DMS153 treated with DMSO at 0.1 percent for 48 hours (cell line): Measurements from ENCODE around the gene ISOC2.
"Not testable (repeated sequence)": the region's sequence is repeated elsewhere in the genome, so short reads cannot be mapped to it uniquely, and the experiment has no call there.

ENCODE experiments used
- DNase-seq: peaks from one replicate; lab custom pipeline; 2025; ENCODE audit not compliant: unreplicated experiment; lab: John Stamatoyannopoulos, UW

Gene ISOC2

GRCh38 chr19:55410168-55410567, 51.3 kb downstream of the ISOC2 start:
- no peak for DNase-seq

- DNase-seq, result not testable (repeated sequence)
Observed at GRCh38 chr19:55409179-55409578, 52.3 kb downstream of the ISOC2 start.

DNA sequence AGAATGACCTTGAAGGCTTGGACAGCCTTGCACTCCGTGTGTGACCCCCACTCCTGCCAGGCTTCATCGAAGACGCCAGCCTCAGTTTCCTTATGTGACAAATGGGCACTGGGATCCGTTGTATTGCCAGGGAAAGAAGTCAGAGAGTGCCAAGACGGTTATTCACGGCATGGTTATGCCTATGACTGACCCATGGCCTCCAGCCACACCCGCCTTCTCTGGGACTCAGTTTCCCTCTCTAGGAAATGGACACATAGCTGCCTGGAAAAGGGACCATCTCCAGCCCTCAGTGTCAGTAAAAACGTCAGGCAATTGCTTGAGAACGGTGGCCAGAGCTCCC, 52.9 kb downstream of the ISOC2 start:
- no peak for DNase-seq

GRCh38 chr19:55407800-55408532, 53.5 kb downstream of the ISOC2 start:
- peak; percentile 97 for DNase-seq

GRCh38 chr19:55407550-55407799, 54.0 kb downstream of the ISOC2 start, which contains the start of gene UBE2S:
TSS of gene UBE2S (minus strand) at chr19:55407788. CDS start at chr19:55407589, 199 bp downstream.
- DNase-seq, result not testable (repeated sequence)

GRCh38 chr19:55406826-55407549, 54.5 kb downstream of the ISOC2 start:
- DNase-seq, result no peak

DNA sequence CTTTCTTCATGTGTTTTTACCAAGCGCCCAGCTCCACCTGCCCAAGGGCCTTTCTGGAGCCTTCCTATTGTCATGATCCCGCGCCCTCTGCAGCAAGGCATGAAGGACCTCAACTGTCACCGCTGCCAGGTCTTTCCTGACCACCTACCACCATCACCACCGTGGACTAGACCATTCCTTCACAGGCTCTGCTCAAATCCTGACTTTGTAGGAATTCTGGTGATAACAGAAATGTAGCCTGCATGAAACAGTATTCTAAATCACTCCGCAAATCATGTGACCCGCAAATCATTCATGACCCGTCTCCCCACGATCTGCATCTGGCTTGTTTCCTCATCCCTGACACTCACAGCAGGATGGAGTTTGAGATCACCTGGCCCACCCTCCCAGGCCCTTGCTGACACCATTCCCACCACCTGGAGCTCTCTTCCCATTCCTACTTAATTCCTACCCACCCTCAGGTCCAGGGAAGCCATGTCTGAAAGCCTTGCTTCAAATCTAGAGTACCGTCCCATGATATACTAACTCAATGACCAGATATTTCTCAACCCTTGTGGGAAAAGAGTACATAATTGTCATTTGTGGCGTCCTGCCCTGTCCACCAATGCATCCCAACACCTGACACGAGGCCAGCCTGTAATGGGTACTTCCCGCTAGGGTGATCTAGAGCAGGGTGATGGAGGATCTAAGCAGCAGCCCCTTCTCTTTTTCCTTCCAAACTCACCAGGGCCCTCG, 55.2 kb downstream of the ISOC2 start:
- no peak for DNase-seq

DNA sequence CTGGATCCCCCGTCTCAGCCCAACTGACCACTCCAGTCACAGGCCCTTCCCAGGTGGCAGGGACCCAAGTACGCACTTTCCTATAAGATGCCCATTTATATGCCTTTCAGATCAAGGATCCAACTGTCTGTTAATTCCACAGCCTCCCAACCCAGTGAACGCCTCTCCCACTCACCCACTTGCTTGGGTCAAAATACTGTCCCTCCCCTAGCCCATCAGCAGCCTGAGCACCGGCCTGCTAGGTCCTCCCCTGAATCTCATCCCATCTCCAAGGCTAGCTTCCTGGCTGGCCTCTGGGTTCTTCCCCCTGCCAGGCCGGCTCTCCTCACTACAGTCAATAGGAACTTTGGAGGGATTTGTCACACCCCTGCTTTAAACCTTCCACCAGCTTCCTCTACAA, 55.8 kb downstream of the ISOC2 start:
- no peak for DNase-seq
